GM21528 (cell line): Measurements from ENCODE around the gene TADA2B.

ENCODE experiments used
- ATAC-seq: cut with Tn5 transposase; IDR thresholded peaks from one replicate; pipeline ENCODE4 v1.9.1; 2021; ENCODE audit warnings: mild to moderate bottlenecking, moderate library complexity; ENCODE audit not compliant: unreplicated experiment, low FRiP score

The TADA2B gene, protein sequence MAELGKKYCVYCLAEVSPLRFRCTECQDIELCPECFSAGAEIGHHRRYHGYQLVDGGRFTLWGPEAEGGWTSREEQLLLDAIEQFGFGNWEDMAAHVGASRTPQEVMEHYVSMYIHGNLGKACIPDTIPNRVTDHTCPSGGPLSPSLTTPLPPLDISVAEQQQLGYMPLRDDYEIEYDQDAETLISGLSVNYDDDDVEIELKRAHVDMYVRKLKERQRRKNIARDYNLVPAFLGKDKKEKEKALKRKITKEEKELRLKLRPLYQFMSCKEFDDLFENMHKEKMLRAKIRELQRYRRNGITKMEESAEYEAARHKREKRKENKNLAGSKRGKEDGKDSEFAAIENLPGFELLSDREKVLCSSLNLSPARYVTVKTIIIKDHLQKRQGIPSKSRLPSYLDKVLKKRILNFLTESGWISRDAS

DNA sequence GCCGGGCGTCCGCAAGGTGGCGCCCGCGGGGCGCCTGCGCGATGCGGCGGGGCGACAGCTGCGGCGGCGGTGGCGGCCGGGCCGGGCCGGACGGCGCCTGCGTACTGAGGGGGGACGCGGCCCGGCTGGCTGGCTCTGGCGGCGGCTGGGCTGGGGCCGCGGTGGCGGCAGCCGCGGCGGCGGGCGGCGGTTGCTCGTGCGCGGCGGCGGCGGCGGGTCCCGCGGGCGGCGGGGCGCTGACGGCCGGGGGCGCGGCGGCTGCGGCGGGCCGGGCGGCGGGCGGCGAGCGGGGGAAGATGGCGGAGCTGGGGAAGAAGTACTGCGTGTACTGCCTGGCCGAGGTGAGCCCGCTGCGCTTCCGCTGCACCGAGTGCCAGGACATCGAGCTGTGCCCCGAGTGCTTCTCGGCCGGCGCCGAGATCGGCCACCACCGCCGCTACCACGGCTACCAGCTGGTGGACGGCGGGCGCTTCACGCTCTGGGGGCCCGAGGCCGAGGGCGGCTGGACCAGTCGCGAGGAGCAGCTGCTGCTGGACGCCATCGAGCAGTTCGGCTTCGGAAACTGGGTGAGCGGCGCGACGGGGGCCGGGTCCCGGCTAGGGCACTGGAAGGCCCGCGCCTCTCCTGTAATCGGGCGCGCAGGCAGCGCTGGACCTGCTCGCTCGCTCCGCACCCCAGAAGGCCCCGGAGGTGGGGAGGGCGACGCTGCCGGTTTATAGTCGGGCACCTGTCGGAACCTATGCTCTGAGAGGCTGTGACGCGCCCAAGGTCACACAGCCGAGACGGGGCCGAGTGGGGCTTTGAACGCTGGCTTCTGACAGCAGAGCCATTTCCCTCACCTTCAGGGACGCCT, at the start of gene TADA2B:
TSS of gene TADA2B (plus strand) at position 89 of the 853 bp plus-strand sequence. CDS start at position 297, 208 bp downstream.
- ATAC-seq: peak; percentile 19

DNA sequence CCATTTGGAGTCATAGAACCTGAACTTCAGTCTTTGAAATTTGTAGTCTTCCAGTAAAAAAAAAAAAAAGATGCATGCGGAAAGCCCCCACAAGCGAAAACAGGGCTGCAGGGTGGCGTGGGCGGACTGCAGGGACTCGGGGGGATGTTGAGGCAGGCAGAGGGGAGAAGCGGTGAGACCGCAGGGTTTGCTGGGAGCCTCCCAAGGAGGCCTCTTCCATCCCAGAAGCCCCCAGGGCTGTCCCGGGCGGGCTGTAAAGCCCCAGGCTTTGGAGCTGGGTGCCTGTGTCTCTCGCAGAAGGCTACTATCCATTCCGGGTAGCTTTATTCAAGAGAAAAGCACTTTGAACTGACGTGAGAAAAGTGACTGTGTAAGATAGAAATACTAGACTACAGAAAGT, 46.7 kb upstream of the TADA2B start:
- no peak for ATAC-seq

DNA sequence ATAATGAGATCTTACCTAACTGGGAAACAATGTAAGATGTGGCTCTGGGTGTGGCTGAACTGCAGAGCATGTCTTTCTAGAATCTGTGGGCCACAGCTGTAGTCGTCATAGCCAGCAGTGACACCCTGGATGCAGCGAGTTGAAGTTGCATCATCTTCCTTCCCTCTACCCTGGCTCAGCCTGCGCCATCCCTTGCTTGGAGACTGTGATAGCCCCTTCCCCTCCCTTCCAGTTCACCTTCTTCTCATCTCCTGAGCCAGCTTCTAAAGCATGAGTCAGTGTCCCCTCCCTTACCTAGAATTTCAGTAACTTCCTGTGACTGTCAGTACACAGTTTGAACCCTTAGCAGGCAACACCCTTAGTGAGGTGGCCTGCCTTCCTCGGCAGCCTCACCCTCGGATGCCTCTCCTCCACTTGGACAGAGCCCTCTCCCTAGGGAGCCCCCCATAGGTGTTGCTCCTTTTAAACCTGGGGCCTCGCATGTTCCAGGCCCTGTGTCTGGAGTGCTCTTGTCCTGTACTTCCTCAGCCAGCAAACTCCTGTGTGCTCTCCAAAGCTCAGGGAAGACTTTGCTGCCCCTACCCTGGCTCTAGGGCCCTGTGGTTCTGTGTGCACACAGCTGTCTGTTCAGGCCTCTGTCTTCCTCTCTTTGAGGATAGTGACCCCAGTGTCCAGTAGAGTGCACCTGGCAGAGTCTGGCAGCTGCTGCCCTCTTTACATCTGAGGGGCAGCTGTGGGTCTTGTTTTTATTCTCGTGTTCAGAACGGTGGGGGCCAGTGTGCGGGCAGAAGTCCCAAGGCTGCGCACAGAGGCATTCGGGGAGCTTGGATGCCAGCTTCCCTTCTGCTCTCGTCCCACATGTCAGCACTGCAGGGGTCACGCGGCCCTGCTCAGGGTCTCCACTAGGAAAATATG, 43.7 kb upstream of the TADA2B start:
- ATAC-seq: no peak

DNA sequence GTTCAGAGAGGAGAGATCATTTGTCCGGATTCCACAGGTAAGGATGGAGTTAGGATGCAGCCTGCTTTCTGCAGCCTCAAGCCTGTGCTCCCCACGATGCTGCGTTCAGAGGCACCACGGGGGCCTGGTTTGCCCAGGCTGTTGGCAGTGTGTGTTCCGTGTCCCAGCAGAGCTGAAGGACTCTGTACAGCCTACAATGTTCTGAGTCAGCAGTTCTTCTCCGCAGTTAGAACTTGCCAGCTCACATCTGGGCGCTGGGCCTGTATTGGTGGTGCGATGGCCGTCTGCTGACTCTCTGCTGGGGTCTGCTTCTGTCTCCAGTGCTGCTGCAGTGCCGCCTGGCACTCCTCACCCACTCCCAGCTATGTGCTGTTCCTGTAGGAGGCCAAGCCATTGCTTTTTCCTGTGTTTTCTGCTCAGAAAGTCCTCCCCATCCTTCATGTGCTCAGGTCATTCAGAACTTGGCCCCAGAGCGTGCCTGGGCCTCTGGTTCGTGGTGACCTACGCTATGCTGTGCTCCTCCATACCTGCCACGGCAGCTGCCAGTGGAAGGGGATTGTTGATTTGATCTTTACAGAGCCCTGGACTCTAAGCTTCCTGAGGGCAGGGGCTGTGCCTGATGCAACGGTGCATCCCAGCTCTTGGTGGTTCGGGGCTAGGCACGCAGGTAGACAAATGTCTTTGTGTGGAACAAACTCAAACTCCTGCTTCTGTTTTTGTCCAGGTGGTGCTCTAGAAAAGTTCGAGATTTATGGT, 42.6 kb upstream of the TADA2B start:
- no peak for ATAC-seq

DNA sequence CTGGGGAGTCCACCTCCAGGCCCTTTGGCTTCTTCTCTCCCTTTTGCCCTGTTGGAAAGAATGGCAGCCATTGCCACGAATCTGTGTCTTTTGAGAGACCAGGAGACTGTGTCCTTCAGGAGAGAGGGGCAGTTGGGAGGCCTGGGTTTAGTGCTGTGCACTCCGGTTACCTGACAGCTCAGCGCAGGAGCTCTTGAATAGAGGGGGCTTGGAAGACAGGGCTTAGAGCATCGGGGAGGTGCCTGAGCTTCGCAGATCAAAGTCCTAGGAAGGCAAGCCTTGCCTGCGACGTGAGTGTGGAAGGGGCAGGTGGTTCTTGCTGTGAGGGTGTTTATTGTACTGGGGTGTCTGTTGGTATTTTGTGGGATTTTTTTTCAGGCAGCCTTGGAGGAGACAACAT, 41.9 kb upstream of the TADA2B start:
- no peak for ATAC-seq

DNA sequence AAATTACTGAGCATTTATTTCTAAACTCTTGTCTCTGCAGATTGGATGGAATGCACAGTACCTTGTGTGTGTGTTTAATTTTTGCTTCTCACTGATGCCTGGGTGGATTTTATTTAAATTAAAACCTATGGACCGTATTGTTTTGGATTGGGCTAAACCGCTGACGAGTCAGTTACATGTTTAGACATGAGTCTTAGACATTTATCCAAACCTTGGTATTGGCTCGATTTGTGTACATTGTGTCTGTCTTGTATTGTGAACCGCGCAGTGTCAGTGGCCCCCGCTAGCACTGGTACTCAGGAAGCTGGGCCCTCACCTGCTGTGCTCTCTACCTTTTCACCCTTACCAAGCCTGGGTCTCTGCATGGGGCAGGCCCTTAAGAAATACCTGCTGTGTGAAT, 40.8 kb upstream of the TADA2B start:
- ATAC-seq: no peak

DNA sequence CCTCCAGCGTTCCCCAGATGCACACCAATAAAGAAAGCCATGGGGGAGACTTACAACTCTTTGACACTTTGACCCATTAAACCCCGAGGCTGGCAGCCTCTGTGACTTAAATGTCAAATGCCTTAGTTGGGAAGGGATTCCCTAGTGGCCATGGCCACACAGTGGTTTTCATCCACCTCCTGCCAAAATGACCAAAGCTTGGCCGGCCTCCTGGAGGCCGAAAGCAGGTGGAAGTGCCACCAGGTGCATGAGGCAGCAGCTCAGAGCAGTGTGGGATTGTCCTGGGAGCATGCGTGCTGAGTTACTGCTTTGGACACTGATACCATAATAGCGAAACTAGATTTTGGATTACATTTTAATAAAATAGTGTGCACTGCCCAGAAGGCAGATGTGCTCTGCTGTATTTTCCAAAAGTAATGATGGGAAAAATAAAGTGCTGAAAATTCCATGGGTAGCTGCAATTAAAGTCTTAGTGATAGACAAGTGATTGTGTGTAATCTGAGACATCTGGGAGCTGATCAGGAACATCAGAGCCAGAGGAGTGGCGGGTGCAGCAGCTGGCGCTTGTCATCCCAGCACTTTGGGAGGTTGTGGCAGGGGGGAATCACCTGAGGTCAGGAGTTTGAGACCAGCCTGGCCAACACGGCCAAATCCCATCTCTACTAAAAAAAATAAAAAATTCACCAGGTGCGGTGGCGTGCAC, 39.8 kb upstream of the TADA2B start:
- no peak for ATAC-seq

DNA sequence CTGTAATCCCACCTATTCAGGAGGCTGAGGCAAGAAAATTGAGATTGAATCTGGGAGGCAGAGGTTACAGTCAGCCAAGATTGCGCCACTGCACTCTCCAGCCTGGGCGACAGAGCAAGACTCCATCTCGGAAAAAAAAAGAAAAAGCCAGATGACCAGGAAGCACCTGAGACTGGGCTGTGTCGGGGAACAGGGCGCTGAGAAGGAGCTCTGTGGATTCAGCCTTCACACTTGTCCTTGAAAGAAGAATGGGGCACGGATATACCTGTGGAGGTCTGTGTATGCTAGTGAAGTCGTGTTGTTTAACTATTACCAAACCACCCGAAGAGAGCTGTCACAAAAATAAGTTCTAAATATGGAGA, 39.3 kb upstream of the TADA2B start:
- ATAC-seq: no peak

DNA sequence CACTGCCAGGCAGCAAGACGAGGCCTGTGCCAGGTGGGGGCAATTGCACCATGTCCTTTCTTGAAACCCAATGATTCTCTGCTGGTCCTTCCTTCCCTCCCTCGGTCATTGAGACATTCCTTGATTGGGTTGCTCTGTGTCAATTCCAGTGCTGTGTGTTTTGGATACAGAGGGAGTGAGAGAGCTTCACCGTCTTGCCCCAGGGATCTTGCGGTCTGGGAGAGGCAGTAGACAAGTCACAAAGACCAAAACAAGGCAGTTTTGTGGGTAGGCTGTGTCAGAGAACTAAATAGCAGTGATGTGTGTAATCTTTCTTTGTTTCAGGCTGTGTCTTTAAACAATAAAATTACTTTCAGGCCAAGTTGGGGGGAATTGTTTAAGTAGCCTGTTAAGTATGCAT, 38.8 kb upstream of the TADA2B start:
- no peak for ATAC-seq

DNA sequence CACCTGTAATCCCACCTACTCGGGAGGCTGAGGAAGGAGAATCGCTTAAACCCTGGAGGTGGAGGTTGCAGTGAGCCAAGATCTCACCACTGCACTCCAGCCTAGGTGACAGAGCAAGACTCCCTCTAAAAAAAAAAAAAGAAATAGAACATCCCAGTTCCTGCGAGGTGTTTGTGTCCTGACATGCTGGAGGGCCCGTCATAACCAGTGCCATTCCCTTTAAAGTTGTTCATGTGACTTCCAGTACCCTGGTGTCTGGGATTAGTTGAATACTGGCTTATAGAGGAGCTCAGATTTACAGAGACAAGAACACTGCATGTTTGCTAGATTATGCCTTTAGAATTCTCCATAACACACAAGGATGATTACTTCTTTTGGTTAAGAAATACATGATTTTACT, 37.6 kb upstream of the TADA2B start:
- no peak for ATAC-seq

DNA sequence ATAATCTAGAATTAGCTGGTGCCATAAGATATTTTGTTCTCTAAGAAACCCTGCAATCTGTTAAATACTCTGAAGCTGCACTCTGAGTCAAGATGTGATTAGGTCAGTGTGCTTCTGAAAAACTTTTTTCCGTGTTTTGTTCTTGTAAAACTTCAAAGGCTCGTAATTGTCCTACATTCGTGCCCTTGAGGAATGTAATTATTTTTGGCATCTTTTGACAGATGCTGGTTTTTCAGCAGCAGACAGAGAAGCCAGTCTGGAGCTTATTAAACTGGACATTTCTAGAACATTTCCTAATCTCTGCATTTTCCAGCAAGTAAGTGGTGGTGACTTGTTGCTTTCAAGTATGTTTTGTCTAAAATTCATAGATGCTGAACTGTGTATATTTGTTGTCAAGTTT, 36.8 kb upstream of the TADA2B start:
- no peak for ATAC-seq

DNA sequence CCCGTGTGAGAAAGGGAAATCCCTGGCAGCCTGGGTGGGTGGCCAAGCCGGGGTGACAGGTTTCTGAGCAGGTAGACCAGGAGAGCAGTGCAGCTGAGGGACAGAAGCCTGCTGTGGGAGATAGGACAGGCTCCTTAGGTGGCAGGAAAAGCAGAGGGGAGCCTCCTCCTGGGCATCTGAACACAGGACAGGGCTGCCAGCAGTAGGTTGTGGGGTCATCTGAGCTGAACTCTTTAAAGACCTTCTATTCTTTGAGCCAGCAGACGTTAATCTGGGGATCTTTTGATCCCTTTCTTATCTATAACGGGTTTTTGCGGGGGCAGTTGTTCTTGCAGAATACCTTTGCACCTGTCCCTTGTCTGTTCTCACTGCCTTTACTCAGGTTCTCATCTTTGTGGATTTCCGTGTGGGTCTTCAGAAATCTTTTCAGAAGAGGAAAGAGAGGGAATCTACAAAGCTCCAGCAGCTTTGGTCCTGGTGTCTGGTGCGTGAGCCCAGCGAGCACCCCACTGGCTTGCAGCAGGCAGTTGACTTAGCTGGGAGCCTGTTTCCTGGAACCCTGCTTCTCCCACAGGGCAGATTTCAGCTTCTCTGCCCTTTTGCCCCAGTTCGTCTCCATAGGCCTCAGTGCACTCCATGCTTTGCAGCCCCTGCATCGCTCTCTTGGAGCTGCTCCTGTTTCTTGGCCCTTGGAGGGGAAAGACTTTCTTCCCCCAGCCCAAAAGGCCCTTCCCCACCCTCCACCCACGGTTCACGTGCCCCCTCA, 35.8 kb upstream of the TADA2B start:
- ATAC-seq: no peak

DNA sequence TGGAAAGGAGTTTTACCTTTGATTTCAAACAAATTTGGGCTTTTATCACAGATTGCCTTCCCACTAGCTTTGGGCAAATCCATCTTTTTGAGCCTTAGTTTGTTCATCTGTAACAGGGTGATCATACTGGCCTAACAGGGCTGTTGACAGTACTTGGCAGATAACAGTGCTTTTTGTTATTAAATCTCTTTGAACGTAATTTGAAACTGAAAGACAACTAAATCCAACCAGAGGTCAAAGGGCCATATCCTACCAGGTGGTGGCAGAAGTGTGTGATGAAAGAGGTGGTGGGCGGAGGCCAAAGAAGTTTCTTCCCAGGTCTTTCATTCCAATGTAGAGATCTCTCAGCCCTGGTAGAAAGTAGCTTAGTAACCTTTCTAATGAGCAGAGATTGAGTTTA, 35.2 kb upstream of the TADA2B start:
- no peak for ATAC-seq

DNA sequence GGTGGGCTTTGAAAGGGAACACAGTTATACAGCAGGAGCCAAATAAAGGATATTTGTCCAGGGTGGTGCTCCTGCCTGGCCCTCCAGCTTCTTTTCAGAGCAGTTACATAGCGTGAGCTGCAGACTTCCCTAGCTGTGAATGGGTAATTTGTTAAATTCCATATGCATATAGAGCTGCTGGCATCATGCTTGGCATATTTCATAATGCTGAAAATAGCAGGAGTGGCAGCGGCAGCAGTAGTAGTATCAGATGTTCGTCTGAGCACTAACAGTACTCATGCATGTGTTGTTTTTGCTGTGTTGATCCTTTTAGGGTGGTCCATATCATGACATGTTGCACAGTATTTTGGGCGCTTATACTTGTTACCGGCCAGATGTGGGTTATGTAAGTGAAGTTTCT, 33.6 kb upstream of the TADA2B start:
- ATAC-seq: no peak

DNA sequence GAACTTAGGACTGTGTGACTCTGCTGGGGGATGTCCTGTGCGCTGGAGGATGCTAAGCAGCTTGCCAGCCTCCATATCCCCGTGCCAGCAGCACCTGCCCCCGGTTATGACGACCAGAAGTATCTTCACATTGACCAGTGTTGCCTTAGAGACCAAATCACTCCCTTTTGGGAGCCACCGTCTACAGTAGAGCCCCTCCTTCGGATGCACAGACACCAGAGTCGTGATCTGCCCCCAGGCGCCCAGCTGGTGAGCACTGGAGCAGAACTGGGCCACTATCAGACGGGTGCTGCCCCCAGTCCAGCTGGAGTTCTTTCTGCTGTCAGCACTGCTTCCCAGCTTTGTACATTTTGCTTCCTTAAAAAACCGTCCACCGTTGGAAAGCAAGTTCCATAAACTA, 30.0 kb upstream of the TADA2B start:
- no peak for ATAC-seq

DNA sequence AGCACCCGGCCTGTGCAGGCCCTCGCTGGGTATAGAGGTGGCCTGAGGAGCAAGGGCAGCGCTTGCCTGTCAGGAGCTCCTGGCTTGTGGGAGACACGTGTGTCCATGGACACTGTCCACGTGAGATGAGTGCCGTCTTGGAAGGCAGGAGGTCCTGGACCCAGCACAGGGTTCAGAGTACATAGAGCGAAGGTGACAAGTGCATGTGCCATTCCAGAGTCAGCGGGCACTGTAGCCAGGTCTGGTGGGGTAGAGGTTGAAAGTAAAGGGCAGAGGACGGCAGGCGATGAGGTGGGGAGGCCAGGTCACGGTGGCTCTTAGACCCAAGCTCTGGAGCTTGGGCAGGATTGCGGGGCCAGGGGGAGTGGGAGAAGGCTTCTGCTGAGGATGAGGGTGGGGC, 28.4 kb upstream of the TADA2B start:
- no peak for ATAC-seq

DNA sequence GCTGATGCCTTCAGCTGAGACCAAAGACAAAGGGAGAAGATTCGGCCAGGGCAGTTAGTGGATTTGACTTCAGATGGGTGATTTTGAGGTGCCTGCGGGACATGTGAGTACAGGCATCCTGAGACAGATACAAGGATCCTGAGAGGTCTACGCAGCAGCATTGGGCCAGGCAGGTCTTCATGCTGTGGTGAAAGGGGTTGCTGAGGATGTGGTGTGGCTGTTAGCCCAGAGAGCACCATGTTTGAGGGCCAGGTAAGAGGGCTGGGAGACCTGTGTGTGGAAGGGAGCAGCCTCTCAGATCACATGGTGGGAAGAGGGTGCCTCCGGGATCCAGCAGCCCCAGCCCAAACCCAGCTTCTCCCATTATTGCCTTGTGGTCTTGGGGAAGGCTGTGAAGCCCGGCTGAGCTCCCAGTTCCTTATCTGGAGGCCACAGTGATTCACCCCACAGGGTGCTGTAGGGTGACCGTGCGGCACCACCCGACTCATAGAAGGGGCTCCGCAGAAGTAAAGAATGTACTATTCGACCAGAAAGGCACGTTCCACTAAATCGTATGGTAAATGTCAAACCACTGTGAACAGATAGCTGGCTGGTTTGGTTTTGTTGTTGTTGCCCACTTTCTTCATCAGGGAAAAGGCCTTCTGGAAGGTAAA, 27.7 kb upstream of the TADA2B start:
- ATAC-seq: no peak

DNA sequence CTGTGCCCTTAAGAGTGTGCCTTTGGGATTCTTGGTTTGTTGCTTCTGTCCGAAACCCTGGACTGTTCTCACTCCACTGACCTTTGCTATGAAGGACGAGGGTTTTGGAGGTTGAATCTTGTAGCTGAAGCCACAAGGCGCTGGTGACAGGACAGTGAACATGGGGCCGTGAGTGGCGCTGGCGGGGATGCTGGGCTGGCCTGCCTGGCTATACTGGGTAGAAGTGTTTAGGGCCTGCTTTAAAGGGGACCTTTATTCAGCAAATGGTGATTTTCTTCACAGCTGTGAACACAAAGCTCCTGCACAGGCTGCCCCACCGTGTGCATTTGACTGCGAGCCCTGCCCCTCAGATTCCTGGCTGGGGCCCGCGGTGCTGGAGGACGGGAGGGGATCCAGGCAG, 27.1 kb upstream of the TADA2B start:
- ATAC-seq: no peak
